ENCODE results near the gene SDHB. TPM values are rescaled to one million over a fixed set of nuclear protein-coding genes. Genes with fewer than 3 reads are reported as not detected.

SDHB gene
- polyA plus RNA-seq, 1 experiment, result 232 TPM

- DNase-seq (ENCODE audit: low read depth, low spot score), result no peak
- no peak overlapping the region for H3K27ac ChIP-seq (ENCODE audit: low read depth, low read length)
- no peak overlapping the region for H3K4me3 ChIP-seq (ENCODE audit: low read depth, low read length)
- H3K9me3 ChIP-seq (ENCODE audit: control insufficient read depth, insufficient read depth, low read length), result no peaks in the 10 kb centered on the region
- H3K27me3 ChIP-seq (ENCODE audit: control insufficient read depth, insufficient read depth, low read length), result no peaks in the 10 kb centered on the region
- no peak for TF ChIP-seq CTCF (IDR thresholded peaks at IDR 0.05; ENCODE audit: low read depth, low read length)
- ChIA-PET POLR2A (no interaction called here), CTCF (interaction anchor here (1.8 kb wide), 1 partner anchor 18 kb away, joined by 5 read pairs; no protein-coding TSS in a partner anchor)
Observed at GRCh38 chr1:17027900-17028299, 25.9 kb downstream of the SDHB start.

GRCh38 chr1:17027403-17027802 lies 26.4 kb downstream of the SDHB start:
- H3K27me3 ChIP-seq (ENCODE audit: control insufficient read depth, insufficient read depth, low read length), result no peaks in the 10 kb centered on the region
- DNase-seq (ENCODE audit: low read depth, low spot score), result no peak
- POLR2A ChIA-PET, result no interaction called here
- no peaks in the 10 kb centered on the region for H3K9me3 ChIP-seq (ENCODE audit: control insufficient read depth, insufficient read depth, low read length)
- no peak for TF ChIP-seq CTCF (IDR thresholded peaks at IDR 0.05; ENCODE audit: low read depth, low read length)
- no peak overlapping the region for H3K4me3 ChIP-seq (ENCODE audit: low read depth, low read length)
- no peak overlapping the region for H3K27ac ChIP-seq (ENCODE audit: low read depth, low read length)
- CTCF ChIA-PET, result interaction anchor here (1.8 kb wide), 1 partner anchor 18 kb away, joined by 5 read pairs; no protein-coding TSS in a partner anchor

- no peak for DNase-seq (ENCODE audit: low read depth, low spot score)
- no peaks in the 10 kb centered on the region for H3K27me3 ChIP-seq (ENCODE audit: control insufficient read depth, insufficient read depth, low read length)
- POLR2A ChIA-PET, result interaction anchor here (0.6 kb wide), 1 partner anchor 73 kb away, joined by 3 read pairs; no protein-coding TSS in a partner anchor
- CTCF ChIA-PET, result interaction anchor here (0.6 to 1.8 kb wide), 3 partner anchors 21 to 1398 kb away, joined by 3 to 7 read pairs (median 4); no protein-coding TSS in a partner anchor
- TF ChIP-seq CTCF (IDR thresholded peaks at IDR 0.05; ENCODE audit: low read depth, low read length), result no peak
- H3K27ac ChIP-seq (ENCODE audit: low read depth, low read length), result no peak overlapping the region
- no peak overlapping the region for H3K4me3 ChIP-seq (ENCODE audit: low read depth, low read length)
- no peaks in the 10 kb centered on the region for H3K9me3 ChIP-seq (ENCODE audit: control insufficient read depth, insufficient read depth, low read length)
Observed at GRCh38 chr1:17024721-17025120, 29.1 kb downstream of the SDHB start.

GRCh38 chr1:17023573-17023972 lies 30.3 kb downstream of the SDHB start:
- Histone ChIP-seq H3K9me3 (ENCODE audit: control insufficient read depth, insufficient read depth, low read length) (no peaks in the 10 kb centered on the region), H3K27me3 (ENCODE audit: control insufficient read depth, insufficient read depth, low read length) (no peaks in the 10 kb centered on the region), H3K4me3 (ENCODE audit: low read depth, low read length) (no peak overlapping the region), H3K27ac (ENCODE audit: low read depth, low read length) (no peak overlapping the region)
- ChIA-PET CTCF (interaction anchor here (2.2 kb wide), 1 partner anchor 63 kb away, joined by 8 read pairs; no protein-coding TSS in a partner anchor), POLR2A (no interaction called here)
- no peak for DNase-seq (ENCODE audit: low read depth, low spot score)
- no peak for TF ChIP-seq CTCF (IDR thresholded peaks at IDR 0.05; ENCODE audit: low read depth, low read length)

- ChIA-PET POLR2A (no interaction called here), CTCF (interaction anchor here (1.1 to 2.2 kb wide), 2 partner anchors 63 to 402 kb away, joined by 3 to 8 read pairs; no protein-coding TSS in a partner anchor)
- no peaks in the 10 kb centered on the region for H3K27me3 ChIP-seq (ENCODE audit: control insufficient read depth, insufficient read depth, low read length)
- H3K9me3 ChIP-seq (ENCODE audit: control insufficient read depth, insufficient read depth, low read length), result no peaks in the 10 kb centered on the region
- no peak for DNase-seq (ENCODE audit: low read depth, low spot score)
- no peak for TF ChIP-seq CTCF (IDR thresholded peaks at IDR 0.05; ENCODE audit: low read depth, low read length)
- no peak overlapping the region for H3K27ac ChIP-seq (ENCODE audit: low read depth, low read length)
- no peak overlapping the region for H3K4me3 ChIP-seq (ENCODE audit: low read depth, low read length)
Observed at GRCh38 chr1:17023102-17023501, 30.7 kb downstream of the SDHB start.

All from AG04450 (cell line).